K562 (cell line): Measurements from ENCODE around the gene GPC3. TPM values are rescaled to one million over a fixed set of nuclear protein-coding genes. Genes with fewer than 3 reads are reported as not detected.

ENCODE experiments used
- ATAC-seq: fragments of 200-7000 bp; cut with Tn5 transposase; 3 replicates; pipeline ENCODE4 v1.9.1; 2020; ENCODE audit warnings: moderate library complexity
- BruUV-seq: library from RNA; stranded (reverse); fragments of 400-500 nt; replicated peaks from 2 replicates; lab custom pipeline; 2021; lab: Mats Ljungman, UMichigan
- CTCF ChIA-PET: fragments of 300-600 bp; formaldehyde crosslinking; extraction: SDS; loops from one replicate; lab custom pipeline; 2021; ENCODE audit warnings: low intra/inter-chr PET ratio; lab: Yijun Ruan, JAX
- POLR2A ChIA-PET: fragments of 300-600, 350-650 bp; sonication (Branson Sonifier 250); formaldehyde crosslinking; extraction: SDS; loops from one replicate; lab custom pipeline; 2021; ENCODE audit warnings: antibody characterized with exemption, inconsistent platforms; lab: Yijun Ruan, JAX
- DNase-seq, 4 experiments: peaks; one replicate each; pipeline versions ENCODE4 v3.0.0 to v3.0.0-alpha.2; 2011 to 2018; ENCODE audit warnings: low spot score in 3 of 4, mixed read lengths in 3 of 4; ENCODE audit errors: extremely low read depth in 1 of 4
- FAIRE-seq: peaks from 2 replicates; lab custom pipeline; 2011; peaks lifted over from hg19 to GRCh38; lab: Jason Lieb, UNC
- H2AFZ ChIP-seq: 2 replicates; pipeline ENCODE4 v1.6.0; 2011; ENCODE audit warnings: low read depth, low read length, control low read depth, inconsistent platforms
- H3K27ac ChIP-seq: fragments of 200-600 bp; 3 replicates; pipeline ENCODE4 v1.8.0; 2011; ENCODE audit warnings: low read depth, mild to moderate bottlenecking, control low read depth, inconsistent platforms, low read length, moderate library complexity, mixed read lengths; ENCODE audit errors: extremely low read depth
- H3K27me3 ChIP-seq, 2 experiments: fragments of 300-600 bp in 1 of 2; 2 replicates in 1 of 2; 3 replicates in 1 of 2; pipeline versions ENCODE4 v1.6.0 to v1.8.0; 2011; ENCODE audit warnings: inconsistent platforms in 2 of 2, low read length in 2 of 2, mild to moderate bottlenecking in 1 of 2, mixed read lengths in 1 of 2, moderate library complexity in 1 of 2; ENCODE audit not compliant: control insufficient read depth in 2 of 2, insufficient read depth in 2 of 2
- H3K36me3 ChIP-seq: fragments of 300-600 bp; 3 replicates; pipeline ENCODE4 v1.8.0; 2011; ENCODE audit warnings: mild to moderate bottlenecking, low read length, inconsistent platforms; ENCODE audit not compliant: control insufficient read depth, insufficient read depth
- H3K4me1 ChIP-seq, 2 experiments: fragments of 200-600 bp in 1 of 2; replicated peaks in 1 of 2; 2 replicates in 1 of 2; 3 replicates in 1 of 2; pipeline versions ENCODE4 v1.5.1 to v1.8.0; 2011; ENCODE audit warnings: inconsistent platforms in 2 of 2, low read length in 2 of 2, mild to moderate bottlenecking in 1 of 2, mixed read lengths in 1 of 2, moderate library complexity in 1 of 2; ENCODE audit not compliant: control insufficient read depth in 2 of 2, insufficient read depth in 2 of 2
- H3K4me2 ChIP-seq: 2 replicates; pipeline ENCODE4 v1.6.1; 2011; ENCODE audit warnings: low read length, control low read depth, inconsistent platforms, mixed read lengths; ENCODE audit not compliant: insufficient read depth
- H3K4me3 ChIP-seq: fragments of 200-600 bp; sonication (generic), shearing (Covaris generic); 2 replicates; pipeline ENCODE4 v1.5.1; 2016; ENCODE audit warnings: control low read depth, inconsistent platforms
- H3K79me2 ChIP-seq: fragments of 200-600 bp; 3 replicates; pipeline ENCODE4 v1.8.0; 2011; ENCODE audit warnings: low read length, inconsistent platforms; ENCODE audit not compliant: control insufficient read depth, insufficient read depth
- H3K9ac ChIP-seq, 2 experiments: 2 replicates each; pipeline versions ENCODE4 v1.6.0 to v1.6.1; 2011; ENCODE audit warnings: low read depth in 2 of 2, low read length in 2 of 2, control low read depth in 1 of 2, inconsistent platforms in 1 of 2, mild to moderate bottlenecking in 1 of 2, mixed read lengths in 1 of 2; ENCODE audit not compliant: insufficient read depth in 1 of 2
- H3K9me1 ChIP-seq: one replicate; pipeline ENCODE4 v1.6.0; 2011; ENCODE audit warnings: inconsistent platforms, mild to moderate bottlenecking, low read length, moderate library complexity; ENCODE audit not compliant: control insufficient read depth, insufficient read depth
- H3K9me3 ChIP-seq: replicated peaks from 2 replicates; pipeline ENCODE4 v1.5.1; 2011; ENCODE audit warnings: low read depth, low read length, inconsistent platforms; ENCODE audit not compliant: control insufficient read depth, insufficient read depth
- H4K20me1 ChIP-seq: replicated peaks from 2 replicates; pipeline ENCODE4 v1.6.1; 2011; ENCODE audit warnings: low read length, inconsistent platforms, mixed read lengths; ENCODE audit not compliant: control insufficient read depth, insufficient read depth
- CHAMP1 ChIP-seq: fragments of 450-650 bp; IDR thresholded peaks from 2 replicates; pipeline ENCODE4 v1.6.1; 2016; ENCODE audit warnings: mild to moderate bottlenecking
- GABPB1 ChIP-seq: sonication (generic); formaldehyde crosslinking; IDR thresholded peaks from 2 replicates; pipeline ENCODE4 v1.8.0; 2022; ENCODE audit warnings: mild to moderate bottlenecking, missing genetic modification reagents
- MBD2 ChIP-seq: sonication (generic); IDR thresholded peaks from 2 replicates; pipeline ENCODE4 v1.6.1; 2016; ENCODE audit warnings: low read depth, borderline replicate concordance
- RB1 ChIP-seq: fragments of 450-650 bp; IDR thresholded peaks from 2 replicates; pipeline ENCODE4 v1.6.1; 2017; ENCODE audit warnings: low read depth, mild to moderate bottlenecking
- SMARCE1 ChIP-seq: fragments of 450-650 bp; IDR thresholded peaks from 2 replicates; pipeline ENCODE4 v1.7.1; 2016; ENCODE audit warnings: mild to moderate bottlenecking
- SNAPC5 ChIP-seq: fragments of 250-450 bp; sonication (Bioruptor Pico); IDR thresholded peaks from 2 replicates; pipeline ENCODE4 v1.8.0; 2021; ENCODE audit warnings: moderate library complexity, mild to moderate bottlenecking, inconsistent platforms
- STAT6 ChIP-seq: sonication (generic); formaldehyde crosslinking; IDR thresholded peaks from 2 replicates; pipeline ENCODE4 v1.8.1; 2023; ENCODE audit warnings: mild to moderate bottlenecking, missing genetic modification reagents
- ZNF12 ChIP-seq: sonication (generic); formaldehyde crosslinking; IDR thresholded peaks from 2 replicates; pipeline ENCODE4 v1.4.0; 2020; ENCODE audit warnings: mild to moderate bottlenecking, missing genetic modification reagents
- ZNF239 ChIP-seq: fragments of 250-450 bp; sonication (Bioruptor Pico); IDR thresholded peaks from 2 replicates; pipeline ENCODE4 v1.4.0; 2020; ENCODE audit warnings: mild to moderate bottlenecking
- WGBS: fragments of 100-300 bp; shearing (Covaris generic); methylation state at CpG from one replicate; pipeline ENCODE4 v1.1.6; 2016; ENCODE audit warnings: low coverage, mixed read lengths; ENCODE audit not compliant: insufficient coverage; ENCODE audit errors: missing lambda C conversion rate; 5-methylcytosine and 5-hydroxymethylcytosine counted together
- in situ Hi-C: fragments of 300-500 bp; cut with MboI; formaldehyde crosslinking; loops from 4 replicates; pipeline ENCODE4 v1.15.0; 2018; ENCODE audit warnings: inconsistent platforms, mixed read lengths
- intact Hi-C: fragments of 100-400 bp; cut with micrococcal nuclease; formaldehyde crosslinking; loops from 2 replicates; pipeline ENCODE4 v1.14.2; 2022
- polyA plus RNA-seq, 8 experiments: library from polyadenylated mRNA; depleted of rRNA in 4 of 8; stranded (reverse) in 5 of 8; unstranded in 3 of 8; fragments of >200 nt; fragmentation: Nextera tagmentation in 2 of 8; fragmentation: Illumina TruSeq in 1 of 8; extraction: Ambion mirVana in 2 of 8; extraction: Trizol in 1 of 8; gene quantifications; 2 replicates each; pipeline versions ENCODE4 v1.2.1 to v1.2.3, GENCODE V29; 2011 to 2014; ENCODE audit warnings: inconsistent platforms in 1 of 8, missing spikeins in 1 of 8
- total RNA-seq, 7 experiments: library from RNA; depleted of rRNA in 6 of 7; stranded (reverse); fragments of >200 nt in 6 of 7; fragmentation: Illumina TruSeq in 2 of 7; extraction: Trizol in 2 of 7; gene quantifications; 2 replicates each; pipeline versions ENCODE4 v1.2.1 to v1.2.3, GENCODE V29; 2011 to 2021; ENCODE audit warnings: low replicate concordance in 1 of 7

The GPC3 gene
- total and polyA plus RNA-seq, 9 of the 15 experiments (the other 6 are each of a cell fraction or from before 2014, with no cell fraction given): 0.42 TPM; not detected in 8

GRCh38 chrX:133939655-133940302 lies 45.6 kb downstream of the GPC3 start:
- ChIA-PET POLR2A (no interaction called here), CTCF (no interaction called here)
- ATAC-seq (no peak), FAIRE-seq (no peak), DNase-seq (no peak)
- Histone ChIP-seq H3K4me3 (no peak overlapping the region), H4K20me1 (no peaks in the 10 kb centered on the region), H3K79me2 (no peaks in the 10 kb centered on the region), H2AFZ (no peak overlapping the region), H3K4me2 (no peak overlapping the region), H3K4me1 (no peaks in the 10 kb centered on the region), H3K27me3 (no peaks in the 10 kb centered on the region), H3K36me3 (no peaks in the 10 kb centered on the region), H3K27ac (no peak overlapping the region), H3K9ac (no peak overlapping the region), H3K9me3 (no peaks in the 10 kb centered on the region), H3K9me1 (no peaks in the 10 kb centered on the region)
- 0% methylated on average over 2 of the region's 2 CpGs for WGBS
- no TSS peak for BruUV-seq
- in situ Hi-C loops: no loop called here
- intact Hi-C loops: no loop called here
- TF ChIP-seq STAT6 (CRISPR knock-in tag) (no peak), CHAMP1 (no peak), GABPB1 (CRISPR knock-in tag) (no peak), SMARCE1 (no peak), RB1 (no peak), ZNF12 (no peak), MBD2 (no peak), ZNF239 (no peak), SNAPC5 (no peak)
- TF ChIP-seq, all 486 proteins: peak for 0
